CD1c-positive myeloid dendritic cell (primary cell): Measurements from ENCODE around the gene MLN.

Experiments
- DNase-seq: peaks from one replicate; pipeline ENCODE4 v3.0.0-alpha.2; 2016; ENCODE audit errors: extremely low spot score

The MLN gene, protein sequence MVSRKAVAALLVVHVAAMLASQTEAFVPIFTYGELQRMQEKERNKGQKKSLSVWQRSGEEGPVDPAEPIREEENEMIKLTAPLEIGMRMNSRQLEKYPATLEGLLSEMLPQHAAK

DNA sequence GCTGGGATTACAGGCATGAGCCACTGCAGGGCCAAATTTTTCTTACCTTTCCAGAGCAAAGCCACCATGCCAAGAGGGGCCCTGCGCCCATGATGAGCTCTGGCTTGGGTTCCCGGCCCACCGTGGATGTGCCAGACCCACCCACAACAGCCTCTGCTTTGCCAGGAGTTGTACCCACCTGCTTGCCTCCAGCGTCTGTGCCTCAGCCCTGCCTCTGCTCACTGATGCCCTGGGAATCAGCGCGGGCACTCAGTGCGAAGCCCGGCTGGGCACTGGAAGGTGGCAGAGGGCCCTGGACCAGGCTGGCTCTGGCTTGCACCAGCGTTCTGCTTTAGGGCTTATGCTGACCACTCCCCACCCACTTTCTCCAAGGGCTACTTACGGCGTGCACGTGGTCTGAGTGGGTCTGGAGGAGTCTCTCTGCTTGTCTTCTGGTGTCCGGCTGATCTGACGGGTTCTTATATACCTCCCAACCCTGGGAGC, at the start of gene MLN:
Gene MLN (minus strand): TSS at position 433 of the 483 bp plus-strand sequence. CDS start 2,840 bp downstream, outside the sequence.
- no peak for DNase-seq

DNA sequence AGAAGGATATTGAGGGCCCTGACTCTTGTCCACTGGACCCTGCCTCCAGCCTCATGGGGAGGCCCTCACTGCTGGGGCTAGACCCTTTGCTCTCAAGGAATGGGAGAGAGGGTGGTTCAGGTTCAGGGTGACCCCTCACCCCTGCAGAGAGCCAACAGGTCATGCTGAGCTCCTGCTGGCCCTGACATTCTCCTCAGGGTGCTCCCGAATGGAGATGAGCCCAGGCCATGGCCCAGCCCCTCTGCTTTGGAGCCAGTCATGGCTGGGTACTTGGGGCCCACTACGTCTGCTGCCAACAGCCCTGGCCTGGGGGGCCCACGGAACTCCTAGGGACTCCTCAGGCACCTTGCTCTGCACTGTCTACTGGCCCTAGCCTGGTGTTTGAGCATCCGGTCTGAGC, 49.2 kb upstream of the MLN start:
- DNase-seq: no peak

DNA sequence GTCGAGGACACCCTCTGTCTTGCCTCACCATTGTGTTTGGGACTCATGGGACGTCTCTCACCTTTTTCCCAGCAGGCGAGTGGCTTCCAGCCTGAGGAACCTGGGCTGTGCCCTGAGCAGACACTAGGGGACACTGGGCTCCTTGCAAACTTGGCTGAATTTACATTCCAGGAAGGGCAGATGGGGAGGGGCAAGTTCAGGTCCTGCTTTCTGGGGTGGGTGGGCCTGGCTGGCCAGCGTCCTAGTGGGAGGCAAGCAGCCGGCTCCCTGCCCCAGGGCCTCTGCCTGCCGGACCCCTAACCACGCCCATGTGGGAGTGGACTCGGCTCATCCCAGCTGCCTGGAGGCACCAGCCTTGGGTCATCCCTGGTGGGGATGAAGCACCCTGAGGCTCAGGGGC, 48.2 kb upstream of the MLN start:
- DNase-seq: no peak

DNA sequence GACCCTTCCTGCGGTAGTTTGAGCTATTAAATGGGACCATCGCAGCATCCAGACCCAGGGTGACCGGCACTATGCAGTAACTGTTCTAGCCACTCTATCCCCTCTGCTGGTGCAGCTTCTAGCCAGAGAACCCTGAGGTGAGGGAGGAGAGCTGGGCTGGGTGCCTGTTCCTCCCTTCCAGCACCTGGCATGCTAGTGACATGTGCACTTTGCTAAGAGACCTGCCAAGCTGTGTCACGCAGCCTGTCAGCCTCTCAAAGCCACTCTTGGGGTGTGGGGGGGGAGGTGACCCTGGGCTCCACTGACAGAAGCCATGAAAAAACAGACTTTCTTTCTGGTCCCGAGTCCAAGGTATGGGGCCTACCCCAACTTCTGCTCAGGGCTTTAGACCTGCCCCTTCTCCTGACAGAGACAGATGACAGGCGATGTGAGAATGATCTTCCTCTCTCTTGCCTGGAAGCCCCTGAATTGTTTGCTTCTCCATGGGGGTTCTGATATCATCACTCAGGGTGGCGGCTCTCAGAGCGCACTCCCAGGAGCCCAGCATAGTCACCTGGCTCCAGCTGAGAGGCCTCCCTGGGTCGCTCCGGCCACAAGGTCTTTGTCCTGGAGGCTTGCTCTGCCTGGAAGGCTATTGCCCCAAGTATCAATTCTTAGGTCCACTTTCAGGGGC, 47.2 kb upstream of the MLN start:
- DNase-seq: no peak

DNA sequence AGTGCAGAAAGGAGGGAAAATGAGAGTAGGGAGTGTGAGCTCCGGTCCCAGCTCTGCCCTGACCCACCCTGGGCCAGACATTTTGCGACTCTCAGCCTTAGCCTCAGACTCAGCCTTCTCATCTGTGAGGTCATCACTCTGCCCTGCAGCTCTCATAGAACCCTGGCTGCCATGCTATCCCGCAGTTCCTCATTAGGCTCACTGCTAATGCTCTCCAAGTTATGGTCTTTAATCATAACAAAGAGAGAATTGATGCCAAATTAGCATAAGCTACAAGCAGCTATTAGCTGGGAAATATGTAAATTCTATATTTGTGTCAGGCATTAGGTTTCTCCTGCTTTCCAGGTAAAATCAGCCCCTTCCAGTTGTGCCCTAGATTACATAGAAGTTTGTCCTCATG, 46.5 kb upstream of the MLN start:
- no peak for DNase-seq

DNA sequence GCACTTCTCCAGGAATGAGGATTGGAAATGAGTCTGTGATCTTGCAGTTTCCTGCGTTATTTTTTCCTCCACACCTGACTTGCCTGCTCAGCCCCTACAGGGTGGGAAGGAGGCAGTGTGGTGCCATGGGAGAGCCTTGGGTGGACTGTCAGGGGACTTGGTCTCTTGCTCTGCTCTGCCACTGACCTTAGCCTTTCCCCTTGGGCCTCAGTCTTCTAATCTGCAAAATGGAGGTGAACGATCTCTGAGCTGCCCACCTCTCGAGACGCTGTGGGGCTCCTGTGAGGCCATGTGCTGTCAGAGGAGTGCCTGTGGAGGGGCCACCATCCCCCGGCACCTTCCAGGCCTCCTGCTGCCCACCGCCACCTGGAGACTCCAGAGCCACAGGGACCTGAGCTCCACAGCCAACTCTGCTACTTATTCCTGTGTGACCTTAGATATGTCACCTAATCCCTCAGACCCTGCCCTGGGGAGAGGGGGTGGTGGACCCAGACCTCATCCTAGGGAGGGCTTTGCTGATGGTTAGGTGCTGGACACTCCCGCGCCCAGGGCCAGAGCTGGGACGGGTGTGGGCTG, 45.8 kb upstream of the MLN start:
- no peak for DNase-seq

DNA sequence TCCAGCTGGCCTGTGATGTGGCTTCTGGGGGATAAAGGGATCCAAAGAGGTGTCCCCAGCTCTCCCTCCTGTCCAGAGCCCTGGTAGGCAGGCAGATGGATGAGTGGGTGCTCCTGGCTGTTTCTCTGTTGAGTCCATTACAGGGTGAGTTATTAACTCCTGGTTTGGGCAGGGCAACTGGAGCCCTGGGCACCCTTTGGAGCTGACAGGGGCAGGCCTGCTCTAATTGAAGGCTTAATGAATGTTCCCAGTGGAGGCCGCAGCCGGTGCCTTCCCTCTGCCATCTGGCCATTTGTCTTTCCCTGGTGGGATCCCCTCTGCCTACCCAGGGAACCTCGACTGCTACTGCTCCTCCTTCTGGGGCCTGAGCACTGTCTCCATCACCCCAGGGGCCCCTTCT, 44.7 kb upstream of the MLN start:
- DNase-seq: no peak

DNA sequence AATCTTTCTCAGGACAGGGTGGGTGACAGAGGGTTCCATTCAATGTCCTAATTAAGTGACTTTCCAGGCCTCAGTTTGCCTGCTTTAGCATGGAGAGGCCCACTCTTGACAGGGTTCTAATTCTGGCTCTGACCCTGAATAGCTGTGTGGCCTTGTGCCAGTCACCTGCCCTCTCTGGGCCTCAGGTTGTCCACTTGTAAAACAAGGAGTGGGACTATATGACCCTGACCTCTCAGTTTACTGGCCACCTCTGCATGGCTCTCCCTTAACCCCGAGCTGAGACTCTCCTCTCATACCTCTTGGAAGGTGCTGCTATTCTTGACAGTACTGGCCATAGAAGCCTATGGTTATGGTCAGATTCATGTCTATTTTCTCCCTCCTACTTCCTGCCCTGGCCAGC, 44.1 kb upstream of the MLN start:
- DNase-seq: no peak

DNA sequence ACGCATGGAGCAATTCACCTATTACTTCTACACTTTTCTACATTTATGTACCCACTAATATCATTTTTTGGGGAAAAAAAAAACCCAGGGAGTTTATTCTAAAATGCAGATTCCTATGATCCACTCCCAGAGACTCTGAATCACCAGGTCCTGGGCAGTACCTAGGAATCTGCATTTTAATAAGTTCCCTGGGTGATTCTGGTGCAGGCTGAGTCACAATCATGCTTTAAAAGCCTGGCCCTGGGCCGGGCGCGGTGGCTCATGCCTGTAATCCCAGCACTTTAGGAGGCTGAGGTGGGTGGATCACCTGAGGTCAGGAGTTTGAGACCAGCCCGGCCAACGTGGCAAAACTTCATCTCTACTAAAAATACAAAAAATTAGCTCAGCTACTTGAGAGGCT, 43.3 kb upstream of the MLN start:
- no peak for DNase-seq

DNA sequence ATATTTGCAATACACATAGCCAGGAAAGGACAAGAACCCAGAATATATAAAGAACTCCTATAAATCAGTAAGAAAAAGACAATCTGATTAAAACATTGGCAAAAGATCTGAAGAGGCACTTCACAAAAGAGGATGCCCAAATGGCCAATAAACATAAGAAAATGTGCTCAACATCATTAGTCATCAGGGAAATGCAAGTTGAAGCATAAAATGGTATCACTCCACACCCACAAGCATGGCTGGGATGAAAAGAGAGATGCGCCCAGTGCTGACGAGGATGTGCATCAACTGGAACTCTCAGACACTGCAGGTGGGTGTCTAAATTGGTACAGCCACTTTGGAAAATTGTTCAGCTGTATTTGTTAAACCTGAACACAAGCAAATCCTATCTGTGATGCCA, 42.4 kb upstream of the MLN start:
- DNase-seq: no peak

DNA sequence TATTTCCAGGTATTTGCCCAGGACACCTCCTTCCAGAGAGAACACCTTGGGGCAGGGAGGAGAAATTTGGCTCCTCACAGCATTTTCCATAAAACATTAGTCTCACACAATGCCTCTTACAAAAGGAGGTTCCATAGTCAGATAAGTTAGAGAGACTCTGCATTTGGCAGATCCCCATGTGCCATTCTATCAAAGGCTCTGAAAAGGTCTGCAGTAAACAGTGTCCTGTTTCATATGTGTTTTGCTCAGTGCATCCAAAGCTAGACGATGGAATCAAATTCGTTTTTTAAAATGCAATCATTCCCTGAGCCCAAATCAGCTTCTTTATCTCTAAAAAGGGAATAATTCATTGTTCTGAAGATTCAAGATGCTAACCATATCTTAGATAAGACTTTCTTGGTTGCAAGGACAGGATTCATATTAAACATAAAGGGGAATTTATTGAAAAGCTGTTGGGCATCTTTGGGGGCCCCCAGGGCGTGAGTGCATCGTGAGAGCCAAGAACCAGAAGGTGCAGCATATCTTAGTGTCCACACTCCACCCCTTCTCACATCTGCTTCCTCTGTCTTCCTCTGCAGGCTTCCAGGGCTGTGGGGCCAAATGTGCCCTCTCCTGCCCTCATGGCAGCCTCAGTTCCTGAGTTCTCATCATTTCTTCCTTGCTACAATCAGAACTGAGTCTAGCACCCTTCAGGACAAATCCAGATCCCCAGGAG, 41.4 kb upstream of the MLN start:
- DNase-seq: no peak

DNA sequence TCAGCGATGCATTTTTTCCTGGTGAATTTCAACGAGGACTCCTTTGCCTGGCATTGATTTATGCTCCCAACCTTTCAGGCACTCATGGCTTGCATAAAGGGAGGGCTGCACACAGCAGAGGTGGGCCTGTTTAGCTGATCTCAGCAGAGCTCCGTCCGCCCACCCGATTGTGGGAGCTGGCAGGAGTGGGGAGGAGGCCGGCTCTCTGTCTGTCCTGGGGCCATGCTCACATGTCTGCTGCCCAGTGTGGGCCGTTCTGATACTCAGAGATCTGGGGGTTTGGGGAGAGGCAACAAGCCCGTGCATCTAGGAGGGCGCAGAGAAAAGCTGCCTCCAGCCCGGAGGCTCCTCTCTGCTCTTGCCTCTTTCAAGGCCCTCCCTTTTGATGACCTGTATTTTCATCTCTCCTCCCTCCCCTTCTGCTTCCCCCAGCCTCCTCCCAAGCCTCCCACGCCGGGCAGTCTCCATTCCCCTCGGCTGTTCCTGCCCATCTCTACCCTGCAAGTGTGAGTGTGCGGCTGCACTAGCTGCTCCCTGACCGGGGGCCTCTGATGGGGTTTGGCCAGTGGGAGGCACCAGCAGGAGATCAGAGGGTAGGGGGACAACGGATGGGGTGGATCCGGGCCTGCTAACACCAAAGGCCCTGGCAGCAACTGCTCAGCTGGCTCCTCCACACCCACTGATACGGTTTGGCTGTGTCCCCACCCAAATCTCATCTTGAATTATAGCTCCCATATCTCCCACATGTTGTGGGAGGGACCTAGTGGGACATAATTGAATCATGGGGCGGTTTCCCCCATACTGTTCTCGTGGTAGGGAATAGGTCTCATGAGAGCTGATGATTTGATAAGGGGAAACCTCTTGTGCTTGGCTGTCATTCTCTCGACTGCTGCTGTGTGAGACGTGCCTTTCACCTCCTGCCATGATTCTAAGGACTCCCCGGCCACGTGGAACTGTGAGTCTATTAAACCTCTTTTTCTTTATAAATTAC, 39.6 kb upstream of the MLN start:
- no peak for DNase-seq

DNA sequence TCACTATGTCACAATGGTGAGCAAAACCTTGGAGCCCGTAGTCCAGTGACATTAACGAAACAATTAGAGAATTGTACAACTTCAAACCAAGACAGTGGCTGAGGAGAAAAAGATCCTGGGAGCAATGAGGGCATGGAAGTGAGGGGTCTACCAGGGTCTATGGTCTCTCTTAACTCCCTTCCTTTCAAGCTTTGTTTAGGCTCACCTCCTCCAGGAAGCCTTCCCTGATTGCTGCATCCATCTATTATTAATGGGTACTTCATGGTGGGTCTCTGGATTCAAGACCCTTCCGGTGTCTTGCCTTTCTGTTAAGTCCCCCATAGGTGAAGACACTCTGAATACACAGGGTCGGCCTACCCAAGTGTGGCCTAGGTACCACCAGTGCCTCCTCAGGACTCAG, 38.1 kb upstream of the MLN start:
- DNase-seq: no peak

DNA sequence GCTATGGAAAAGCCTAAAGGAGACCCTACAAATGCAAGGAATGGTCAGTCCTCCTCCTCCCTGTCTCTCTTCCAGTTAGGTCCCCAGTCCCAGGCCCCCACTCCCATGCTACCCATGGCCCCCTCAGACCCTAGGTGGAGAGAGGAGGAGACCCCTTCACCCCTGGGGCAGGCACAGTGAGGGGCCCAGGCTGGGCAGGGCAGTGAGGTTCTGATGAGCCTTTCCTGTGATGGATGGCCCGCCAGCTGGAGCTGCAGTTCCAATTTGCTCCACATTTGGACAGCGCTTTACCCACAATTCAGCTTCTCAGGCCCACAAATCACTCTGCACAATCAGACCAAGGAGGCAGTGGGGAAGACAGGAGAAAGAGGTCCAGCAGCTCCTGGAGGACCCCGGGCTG, 37.3 kb upstream of the MLN start:
- no peak for DNase-seq

DNA sequence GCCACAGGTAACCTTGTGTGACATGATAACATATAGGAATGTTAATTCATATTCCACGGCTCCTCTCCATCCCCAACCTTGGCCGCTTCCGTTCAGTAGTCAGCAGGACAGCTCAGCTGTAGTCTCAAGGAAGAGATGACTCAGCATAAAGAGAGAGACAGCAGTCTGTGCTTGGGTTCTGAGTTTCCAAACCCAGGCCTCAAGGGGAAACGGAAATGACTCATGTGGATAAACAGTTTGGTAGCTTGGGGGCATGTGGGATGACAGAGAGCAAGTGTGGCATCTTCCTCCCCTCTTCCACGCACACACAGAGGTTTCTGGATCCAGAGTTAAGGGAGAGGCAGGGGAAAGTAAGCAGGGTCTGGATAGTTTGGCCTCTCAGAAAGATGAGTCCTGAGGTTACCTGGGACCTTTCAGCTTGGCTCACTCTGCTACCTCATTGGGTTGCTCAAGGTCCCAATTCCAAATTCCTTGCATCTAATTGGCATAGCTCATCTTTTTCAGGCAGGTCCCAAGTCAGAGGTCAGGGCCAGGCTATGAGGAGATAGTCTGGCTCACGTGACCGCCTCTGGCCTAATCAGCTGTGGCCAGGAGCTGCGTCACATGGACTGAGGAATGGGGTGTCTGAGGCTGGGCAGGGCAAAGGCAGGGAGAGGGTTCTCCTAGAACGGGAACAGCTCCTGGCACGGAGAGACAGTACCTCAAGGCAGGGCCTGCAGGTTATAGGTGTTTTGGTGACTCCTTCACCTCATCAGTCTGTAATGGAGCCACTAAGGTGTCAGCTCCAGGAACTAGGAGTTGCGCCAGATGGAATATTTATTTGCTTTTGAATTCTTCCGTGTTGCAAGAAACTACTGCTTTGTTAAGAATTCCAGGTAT, 36.5 kb upstream of the MLN start:
- DNase-seq: peak; percentile 78

DNA sequence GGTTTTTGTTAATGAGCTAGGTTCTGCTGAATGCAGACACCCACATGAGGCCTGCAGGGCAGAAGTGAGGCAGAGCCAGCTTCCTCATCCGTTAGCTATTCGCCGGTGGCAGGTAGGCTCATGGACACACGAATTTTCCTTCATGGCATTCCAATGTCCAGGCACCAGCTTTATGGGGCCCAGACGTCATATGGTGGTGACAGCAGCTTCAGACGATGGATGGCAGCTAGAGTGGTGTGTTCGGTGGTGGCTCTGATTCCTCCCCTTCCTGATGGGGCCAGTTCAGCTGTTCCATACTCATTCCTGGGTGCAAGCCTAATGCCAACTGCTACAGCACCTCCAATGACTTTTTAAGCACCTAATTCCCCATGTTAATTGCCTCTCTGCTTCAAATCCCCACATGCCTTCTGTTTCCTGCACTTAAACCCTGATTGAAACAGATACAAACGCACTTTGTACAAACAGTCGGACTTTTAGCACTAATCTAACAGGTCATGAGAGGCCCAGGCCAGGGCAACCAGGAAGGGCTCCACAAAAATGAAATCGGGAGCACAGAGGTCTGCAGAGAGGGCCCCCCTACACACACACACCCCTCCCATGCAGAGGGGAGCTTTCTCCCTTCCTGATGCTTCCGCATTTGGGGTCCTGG, 35.7 kb upstream of the MLN start:
- DNase-seq: no peak

DNA sequence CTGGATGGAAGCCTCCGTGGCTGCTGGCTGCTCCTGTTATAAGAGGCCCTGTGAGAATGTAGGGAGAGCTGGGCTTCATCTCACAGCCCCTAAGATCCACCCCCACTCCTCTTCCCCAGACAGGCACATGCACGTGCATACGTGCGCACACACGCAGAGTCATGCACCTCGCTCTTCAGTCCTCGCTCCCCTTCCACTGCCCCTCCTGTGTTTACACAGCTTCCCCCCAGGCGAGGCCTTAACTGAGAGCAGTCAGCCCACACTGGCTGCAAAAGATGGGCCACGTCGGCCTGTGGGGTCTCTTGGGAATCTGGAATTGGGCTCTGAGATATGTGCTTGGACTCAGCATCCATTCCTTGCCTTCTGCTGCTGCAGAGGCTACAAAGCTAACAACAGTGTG, 35.2 kb upstream of the MLN start:
- no peak for DNase-seq

DNA sequence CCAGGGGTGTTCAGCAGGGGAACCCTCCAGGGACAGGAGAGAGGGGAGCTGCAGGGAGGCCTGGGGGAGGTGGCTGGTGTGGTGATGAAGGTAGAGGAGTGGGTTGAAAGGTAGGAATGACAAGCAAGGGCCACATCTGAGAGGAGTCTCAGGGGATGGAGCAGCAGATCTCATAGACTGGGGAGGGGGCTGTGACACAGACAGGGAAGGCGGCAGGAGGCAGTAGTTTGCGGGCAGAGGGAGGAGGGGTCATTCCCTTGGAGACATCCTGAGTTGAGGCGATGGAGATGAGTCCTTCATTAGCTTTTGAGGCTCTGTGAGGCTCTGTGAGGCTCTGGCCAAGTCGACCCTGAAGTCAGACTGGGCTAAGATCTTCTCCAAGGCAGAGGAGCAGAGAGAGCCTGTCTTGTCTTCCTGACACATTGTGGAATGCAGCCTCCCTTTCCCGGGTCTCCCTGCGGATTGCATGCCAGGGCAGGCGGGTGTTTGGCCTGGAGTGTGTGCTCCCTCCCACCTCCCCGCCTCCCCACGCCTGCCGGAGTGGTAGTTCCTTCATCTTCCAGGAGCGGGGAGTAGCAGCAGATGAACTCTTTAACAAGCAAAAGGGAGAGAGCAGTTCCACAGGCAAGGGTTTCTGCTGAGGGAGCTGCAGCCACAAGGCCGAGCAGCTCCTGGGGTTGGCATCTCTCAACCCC, 34.3 kb upstream of the MLN start:
- no peak for DNase-seq

DNA sequence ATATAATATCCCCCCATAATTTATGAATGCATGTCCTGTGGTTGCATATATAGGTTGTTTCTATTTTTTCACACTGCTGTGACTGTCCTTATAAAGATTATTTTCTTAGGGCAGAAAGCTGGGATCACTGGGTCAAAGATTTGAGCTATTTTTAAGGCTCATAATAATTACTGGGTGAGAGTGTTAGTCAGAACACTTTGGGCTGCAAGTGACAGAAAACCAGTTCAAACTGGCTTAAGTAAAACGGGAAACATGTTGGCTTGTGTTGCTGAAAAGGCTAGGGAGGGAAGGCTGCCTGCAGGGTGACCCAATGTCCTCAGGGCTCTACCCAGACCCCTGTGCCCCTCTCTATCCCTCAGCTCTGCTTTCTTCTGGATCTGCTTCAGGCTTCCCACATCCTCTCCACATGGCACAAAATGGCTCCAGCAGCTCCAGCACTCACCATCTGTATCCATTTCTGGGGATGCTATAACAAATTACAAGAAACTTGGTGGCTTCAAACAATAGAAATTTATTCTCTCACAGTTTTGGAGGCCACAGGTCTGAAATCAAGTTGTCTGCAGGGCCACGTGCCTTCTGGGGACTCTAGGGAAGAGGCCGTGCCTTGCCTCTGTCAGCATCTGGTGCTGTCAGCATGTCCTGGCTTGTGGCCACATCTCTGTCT, 33.1 kb upstream of the MLN start:
- no peak for DNase-seq
